HG03139 (cell line): ENCODE data around the gene PDE6B.
"Not testable (repeated sequence)": the region's sequence is repeated elsewhere in the genome, so short reads cannot be mapped to it uniquely, and the experiment has no call there.

Experiments
- ATAC-seq: cut with Tn5 transposase; IDR thresholded peaks from one replicate; pipeline ENCODE4 v1.9.1; 2021; ENCODE audit not compliant: unreplicated experiment

Gene PDE6B

DNA sequence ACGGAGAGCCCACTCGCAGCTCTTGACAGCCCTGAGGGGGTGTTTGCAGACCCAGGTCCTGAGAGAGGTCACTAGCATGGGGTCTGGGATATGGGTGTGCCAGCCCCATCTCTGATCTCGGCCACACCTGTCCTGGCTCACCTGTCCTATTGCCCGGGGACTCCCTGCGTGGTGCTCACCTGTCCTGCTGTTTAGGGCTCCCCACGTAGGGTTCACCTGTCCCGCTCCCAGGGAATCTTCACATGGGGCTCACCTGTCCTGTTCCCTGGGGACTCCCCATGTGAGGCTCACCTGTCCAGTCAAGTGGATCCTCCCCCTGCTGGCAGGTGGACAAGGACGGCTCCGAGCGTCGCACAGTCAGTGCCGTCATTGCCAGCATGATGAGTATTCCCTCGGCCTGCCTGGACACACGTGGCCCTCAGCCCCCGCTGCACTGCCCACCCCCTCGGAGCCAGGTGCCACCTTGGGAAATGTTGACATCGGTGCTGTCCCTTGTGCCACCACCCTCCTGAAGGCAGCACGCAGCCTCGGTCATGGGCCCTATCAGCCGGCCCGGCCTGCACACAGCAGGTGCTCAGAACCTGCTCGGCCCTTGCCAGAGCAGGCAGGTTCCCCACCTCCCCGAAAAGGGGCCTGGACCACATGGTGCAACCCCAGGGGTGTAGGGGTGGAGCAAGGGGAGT is 57.3 kb downstream of the PDE6B start:
- ATAC-seq, result no peak

DNA sequence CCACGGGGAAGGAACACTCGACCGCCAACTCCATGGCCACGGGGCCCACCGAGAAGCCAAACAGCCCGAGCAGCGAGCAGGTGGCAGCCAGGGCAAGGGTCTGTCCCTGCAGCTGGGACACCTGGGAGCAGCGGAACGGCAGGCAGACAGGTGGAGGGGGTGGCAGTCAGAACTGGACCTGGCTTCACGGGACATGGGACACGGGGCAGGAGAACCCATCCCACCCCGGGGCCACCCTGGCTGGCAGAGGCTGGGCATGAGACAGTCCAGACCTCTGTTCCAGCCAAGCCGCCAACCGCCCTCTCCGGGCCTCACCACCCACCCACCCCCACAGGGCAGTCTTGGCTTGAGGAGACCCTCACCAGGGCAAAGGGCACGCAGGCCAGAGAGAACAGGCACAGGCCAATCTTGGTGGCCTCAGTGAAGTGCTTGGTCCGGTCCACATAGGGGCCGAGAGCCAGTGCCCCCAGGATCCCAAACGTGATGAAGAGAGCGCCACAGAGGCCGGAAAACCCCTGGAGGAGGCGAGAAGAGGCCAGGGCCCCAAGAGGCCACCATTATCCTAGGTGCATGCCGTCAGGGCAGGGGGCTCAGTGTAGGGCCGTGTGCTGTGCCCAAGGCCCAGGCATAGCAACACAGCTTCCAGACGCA is 58.0 kb downstream of the PDE6B start:
- ATAC-seq, result no peak

DNA sequence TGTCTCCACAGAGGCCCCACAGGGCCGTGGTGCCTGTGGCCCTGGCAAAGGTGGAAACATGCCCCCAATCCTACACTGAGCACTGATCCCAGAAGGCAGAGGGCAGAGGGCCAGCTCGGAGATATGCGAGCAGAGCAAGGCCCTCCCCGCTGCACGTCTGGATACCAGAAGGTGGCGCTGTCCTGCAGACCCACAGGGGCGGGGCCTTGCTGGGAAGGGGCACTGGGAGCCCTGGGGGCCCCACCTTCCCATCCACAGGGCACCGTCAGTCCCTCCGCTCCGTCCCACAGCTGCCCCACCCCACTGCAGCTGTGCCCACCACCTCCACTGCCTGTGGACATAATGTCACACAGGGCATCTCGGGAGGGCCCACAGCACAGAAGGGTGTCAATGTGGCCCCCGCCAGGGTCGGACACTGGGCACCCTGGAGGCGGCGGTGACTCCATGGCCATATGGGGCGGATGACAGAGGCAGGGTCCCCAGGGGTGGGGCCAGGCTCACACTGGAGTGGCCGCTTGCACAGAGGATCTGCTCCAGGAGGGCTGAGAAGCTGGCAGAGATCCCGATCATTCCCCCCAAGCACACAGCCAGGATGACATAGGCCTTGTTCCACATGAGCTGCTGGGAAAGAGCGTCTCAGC is 58.7 kb downstream of the PDE6B start:
- ATAC-seq, result no peak

DNA sequence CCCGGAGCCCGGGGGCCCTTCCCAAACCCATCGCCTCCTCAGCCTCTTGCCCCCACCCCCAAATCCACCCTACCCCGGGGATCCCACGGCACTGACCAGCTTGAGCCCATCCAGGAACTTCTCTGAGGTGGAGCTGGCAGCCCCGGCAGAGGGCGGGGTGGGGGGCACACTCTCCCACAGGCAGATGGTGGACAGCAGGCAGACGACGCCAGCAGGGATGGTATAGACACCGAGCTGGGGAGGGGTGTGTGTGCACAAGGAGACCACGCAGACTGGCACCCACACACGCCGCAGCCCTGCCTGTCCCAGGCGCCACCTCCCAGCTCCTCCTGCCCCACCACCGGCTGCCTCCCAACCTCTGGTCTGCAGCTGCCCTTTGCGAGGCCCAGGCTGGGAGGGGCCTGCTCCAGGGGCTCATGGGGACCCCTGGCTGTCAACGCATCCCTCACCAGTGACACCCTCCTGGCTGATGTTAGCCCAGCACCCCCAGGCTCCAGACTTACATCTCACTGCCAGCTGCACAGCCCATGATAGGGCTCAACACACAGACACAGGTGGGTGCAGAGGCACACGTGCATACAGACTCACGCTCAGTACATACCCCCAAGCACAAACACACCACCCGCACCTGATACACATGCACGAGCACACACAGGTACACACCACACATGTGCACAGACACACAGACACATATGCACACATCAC is 59.4 kb downstream of the PDE6B start:
- ATAC-seq, result no peak

DNA sequence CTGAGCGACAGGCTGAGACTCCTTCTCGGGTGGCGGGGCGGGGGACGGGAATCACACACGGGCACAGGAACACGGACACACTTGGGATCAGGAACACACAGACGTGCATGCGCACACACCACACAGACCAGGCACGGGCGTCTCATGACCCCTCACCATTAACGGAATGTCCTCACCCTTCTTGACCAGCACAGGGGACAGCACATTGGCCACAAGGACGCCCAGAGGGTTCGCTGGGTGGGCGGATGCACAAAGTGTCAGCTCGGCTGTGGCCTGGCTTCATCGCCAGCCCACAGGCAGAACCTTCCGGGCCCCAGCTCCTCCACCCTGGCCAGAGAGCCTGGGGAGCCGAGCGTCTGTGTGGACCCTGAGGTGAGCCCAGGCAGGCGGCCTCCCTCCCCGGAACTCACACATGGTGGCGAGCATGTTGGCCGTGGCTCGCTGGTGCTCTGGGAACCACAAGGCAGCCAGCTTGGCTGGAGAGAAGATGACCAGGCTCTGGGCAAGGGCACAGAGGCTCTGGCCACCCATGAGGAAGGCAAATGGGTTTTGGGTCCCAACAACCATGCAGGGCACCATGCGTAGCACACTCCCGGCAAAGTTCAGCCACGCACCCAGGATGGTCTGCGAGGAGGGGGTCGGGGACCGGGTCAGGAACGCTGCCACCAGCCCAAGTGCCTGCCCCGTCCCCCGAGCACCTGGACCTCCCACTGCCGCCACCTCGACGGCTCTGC is 60.5 kb downstream of the PDE6B start:
- ATAC-seq, result no peak

DNA sequence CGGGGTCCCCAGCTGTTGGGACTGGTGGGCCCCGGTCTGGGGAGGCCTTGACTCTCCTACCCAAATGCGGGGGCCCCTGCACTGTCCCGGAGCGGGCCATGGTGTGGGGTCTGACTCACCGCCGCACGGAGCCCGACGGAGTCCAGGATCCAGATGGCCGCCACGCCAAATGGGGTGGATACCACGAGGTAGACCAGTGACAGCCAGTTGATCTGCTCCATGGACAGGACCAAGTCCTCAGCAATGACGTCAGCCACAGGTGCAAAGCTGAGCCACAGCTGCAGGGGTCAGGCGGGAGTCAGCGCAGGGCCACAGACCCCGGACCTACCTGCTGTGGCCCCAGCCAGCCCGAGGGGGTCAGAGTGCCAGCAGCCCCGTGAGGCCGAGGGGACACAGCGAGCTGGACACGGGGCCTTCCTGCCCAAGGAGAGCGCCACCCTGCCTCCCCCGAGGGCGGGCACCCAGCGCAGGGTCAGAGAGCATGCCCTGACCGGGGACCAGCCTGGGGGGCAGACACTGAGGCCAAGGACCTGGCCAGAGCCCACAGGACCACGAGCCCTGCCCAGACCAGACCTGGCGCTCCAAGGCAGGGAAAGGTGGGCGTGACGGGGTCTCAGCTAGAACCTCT is 61.2 kb downstream of the PDE6B start:
- ATAC-seq, result no peak

DNA sequence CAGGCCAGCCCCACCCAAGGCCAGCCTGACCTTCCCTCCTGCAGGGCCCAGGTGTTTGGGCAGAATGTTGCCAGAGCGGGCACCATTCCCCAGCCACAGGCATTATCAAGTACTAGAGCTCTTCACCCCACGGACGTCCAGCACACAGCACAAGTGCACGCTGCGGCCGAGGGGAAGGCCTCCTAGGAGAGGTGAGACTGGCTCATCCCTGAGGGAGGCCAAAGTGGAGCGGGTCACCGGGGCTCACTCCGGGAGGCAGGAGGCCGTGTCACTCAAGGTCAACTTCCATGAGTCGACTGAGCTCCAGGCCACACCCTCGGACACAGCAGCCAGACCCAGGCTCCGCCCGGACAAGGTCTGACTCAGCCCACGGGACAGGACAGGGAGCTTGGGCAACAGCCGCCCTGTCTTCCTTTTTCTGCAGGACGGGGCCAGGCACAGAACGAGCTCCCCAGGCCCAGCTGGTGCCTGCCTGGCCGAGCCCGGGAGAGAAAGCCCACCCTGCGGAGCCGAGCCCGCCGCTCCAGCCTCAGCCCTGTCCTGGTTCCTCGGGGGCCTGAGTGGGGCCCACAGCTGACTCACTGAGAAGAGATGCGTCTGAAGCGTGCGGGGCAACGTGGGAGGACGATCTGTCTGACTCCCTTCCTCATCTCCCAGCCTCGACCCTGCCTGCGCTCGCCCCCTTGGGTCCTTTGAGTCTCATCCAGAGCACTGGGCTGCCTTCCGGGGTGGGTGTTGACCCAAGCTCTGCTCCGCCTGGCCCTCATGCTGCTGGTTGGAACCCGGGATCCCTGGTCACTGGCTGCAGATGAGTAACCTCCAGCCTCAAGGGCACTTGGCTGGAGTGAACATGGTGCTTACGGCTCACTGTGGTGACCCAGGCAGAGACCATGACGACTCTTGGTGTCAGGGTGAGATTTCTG is 61.9 kb downstream of the PDE6B start:
- no peak for ATAC-seq

DNA sequence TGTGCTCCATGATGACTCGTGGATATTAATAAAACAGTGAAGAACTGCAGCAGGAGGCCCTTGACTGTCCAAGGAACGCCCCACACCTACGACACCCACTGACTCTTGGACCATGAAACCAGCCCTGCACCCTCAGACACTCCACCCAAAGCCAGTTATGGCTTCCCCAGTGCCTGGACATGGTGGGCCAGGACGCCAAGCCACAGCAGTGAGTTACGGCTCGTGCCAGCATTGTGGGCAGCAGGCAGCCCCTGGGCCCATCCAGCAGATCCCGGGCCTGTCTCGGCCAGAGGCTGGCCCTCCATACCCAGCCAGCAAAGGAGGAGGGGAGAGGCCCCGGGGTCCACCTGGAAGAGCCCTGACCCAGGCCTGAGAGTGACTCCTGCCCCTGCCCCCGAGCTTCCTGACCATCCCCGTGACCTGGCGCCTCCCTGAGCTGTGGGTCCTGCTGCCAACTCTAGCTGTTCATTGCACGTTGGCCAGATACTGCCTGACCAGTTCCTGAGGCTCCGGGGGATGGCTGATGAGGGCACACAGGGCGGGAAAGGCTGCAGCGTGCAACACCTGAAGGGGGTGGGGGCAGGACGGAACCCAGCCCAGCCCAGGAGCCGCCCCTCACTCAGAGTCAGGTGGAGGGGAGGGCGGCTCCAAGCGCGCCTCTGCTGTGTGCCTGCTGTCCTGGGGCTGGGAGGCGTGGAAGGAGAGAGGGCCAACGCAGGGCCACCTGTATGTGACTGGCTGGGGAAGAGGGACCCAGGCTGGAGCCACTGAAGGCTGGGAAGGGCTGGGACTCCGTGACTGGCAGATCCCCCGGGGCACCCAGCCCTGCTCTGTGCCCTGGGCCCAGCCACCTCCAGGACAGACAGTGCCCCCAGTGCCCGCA is 62.8 kb downstream of the PDE6B start:
- no peak for ATAC-seq

DNA sequence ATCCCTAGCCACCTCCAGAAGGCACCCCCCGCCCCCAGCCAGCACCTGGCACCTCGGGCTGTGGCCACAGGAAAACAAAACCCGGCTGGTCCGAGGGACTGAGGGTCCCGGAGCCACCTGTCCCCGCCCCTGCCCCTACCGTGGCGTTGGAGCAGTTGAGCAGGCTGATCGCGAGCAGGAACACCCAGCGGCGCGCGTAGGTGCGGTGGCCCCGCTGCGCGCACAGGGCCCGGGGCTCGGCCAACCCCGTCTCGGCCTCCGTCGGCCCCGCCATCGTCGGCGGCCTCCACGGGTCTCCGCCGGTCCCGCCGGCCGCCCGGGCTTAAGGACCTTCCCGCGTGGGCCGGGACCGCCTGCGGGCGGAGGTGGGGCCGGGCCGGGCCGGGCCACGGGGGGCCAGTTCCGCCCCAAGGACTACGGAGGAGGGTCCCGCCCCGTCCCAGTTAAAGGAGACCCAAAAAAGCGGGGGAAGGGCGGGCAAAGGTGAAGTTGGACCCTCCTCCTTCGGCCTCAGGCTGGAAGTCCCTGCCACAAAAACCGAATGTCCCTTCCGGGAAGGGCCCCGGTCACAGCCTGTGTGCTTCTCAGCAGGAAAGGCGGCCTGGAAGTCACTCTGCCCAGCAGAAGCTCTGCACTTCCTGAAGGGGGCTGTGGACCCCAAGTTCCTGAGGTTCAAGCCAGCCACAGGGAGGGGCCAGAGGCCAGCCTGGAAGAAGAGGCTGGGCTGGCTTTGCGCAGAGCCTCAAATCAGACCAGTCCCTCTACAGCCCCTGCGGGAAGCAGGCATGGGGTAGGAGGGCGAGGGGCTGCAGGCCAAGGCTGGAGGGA is 63.7 kb downstream of the PDE6B start, which contains the start of gene SLC49A3:
Gene SLC49A3 (minus strand): TSS at position 298 of the 828 bp plus-strand sequence. CDS start 24 bp downstream, at position 274.
- ATAC-seq, result no peak

DNA sequence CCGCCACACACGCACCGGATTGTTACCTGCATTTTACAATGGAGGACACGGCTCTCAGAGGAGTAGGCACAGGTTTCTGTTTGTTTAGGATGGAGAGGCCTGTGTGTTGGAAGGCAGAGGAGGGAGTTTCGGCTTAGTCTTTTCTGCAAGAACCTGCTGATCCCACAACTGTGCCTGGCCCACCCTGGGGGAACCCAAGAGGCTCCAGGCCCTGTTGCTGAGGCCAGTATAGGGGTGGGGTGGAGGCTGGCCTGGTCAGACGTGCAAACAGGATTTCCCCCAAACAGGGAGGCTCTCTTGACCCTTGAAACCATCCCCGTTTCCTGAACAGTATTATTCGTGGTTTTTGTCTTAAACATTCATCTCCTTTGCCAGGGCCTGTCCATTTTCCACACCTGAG is 64.3 kb downstream of the PDE6B start:
- no peak for ATAC-seq

DNA sequence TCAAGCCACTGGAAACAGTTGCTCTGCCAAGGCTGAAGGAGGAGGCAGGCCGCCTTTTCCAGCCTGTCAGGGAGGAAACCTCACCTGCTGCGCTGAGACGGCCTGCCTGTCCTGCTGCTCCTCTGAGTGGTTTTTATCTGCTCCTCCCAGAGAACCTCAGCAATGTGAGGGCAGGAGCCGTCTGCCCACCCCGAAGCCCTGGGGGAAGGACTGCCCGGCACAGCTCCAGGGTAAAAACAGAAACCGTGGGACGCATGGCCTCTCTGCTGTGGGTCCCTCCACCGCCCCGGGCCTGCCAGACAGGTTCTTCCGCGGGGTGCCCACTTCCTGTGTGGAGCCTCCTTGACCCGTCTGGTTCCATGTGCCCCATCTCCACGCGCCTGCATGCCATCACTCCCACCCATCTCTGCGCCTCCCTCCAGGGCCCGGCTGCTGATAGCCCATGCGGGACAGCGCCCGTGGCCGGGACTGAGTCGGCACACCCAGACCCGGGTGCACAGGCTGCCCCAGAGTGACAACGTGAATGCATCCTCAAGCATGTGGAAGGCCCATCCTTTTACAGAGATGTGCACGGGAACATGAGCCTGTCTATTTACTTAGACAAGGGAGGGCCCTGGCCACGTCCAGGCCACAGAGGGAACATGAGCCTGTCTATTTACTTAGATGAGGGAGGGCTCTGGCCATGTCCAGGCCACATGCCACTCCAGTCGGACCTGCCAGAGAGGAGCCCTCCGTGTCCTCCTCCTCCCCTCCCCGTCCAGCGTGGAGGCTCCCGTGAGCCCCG is 67.6 kb downstream of the PDE6B start:
- ATAC-seq, result no peak

DNA sequence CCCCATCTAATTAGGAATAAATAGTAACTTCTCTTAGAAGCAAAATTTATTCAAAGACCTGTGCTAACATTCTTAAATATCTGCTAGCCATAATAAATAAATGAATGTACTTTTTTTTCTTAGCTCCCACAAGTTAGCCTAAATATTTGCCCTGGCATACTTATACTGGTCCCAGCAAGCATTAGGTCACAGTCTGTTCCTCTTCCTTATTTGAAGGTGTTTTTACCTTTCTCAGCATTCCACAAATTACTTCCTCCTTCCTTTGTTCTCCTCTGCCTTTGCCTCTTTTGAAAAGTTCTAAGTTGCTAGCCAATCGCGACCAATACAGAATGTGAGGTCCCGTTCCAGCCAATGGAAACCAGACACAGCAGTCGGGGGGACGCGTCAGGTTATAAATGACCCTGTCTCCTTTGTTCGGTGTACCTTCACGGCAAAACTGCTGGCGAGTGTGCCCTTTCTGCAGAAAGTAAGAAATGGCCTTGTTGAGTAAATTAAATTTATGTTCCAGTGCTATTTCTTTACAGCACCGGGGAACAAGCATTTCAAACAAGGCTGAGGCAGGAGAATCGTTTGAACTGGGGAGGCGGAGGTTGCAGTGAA is 69.1 kb downstream of the PDE6B start:
- not testable (repeated sequence) for ATAC-seq

DNA sequence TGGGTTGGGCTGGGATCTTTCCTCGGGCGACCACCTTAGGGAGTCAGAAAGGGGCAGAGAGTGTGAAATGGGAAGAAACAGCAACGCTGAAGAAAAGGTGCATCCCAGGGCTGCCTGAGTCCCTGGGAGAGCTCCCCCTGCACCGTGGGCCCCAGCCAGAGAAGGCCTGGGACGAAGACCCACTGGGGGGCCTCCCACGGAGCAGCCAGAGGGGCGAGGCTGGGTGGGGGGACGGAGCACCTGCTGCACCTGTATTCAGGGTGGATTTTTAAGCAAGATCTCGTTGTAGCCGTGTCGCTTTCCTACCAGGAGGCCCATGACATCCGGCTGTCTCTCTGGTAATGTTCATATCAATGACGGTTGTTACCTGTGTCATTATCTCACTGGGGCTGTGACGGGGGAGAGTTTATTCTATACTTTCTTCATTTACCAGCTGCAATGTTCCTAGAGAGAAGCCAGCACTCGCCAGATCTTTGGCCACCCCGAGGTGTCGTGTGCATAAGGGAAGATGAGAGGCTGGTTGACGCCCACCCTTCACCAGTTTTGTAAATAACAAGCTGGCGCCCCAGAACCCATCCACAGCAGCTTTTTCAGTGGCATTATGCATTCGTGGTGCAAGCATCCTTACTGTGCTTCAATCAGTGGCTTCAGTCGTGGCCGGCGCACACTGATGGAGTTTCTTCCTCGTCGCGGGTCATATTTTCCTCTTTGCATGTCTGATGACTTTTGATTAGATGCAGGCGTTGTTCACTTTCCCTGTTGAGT is 74.6 kb downstream of the PDE6B start:
- no peak for ATAC-seq

DNA sequence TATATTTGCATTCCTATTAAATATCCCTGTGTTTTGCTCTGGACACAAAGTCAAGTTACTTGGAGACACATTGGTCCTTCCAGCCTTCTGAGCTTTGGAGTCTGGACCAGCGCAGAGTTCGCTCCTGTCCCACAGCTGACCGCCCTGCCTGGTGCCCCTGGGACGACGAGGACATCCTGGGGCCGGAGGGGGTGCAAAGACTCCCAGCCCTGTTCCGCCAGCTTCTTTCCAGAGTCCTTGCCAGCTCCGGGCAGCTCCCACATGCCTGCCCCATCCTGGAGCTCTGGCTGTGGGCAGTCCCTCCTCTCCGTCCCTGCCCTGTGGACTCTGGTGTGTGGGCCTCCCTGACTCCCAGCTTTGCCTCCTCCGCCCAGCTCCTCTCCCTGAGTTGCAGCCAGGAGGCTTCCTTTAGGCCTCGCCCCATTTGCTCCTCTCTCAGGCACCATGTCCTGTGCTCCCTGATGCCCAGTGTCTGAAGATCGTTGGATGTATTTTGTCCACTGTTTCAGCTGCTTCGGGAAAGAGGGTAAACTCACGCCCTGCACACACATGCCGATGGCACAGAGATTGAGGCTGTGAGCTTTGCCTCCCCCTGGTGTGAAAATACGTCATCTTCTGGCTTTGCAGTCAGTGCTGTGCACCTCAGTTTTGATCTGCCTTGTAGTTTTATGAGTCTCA is 75.4 kb downstream of the PDE6B start:
- no peak for ATAC-seq

DNA sequence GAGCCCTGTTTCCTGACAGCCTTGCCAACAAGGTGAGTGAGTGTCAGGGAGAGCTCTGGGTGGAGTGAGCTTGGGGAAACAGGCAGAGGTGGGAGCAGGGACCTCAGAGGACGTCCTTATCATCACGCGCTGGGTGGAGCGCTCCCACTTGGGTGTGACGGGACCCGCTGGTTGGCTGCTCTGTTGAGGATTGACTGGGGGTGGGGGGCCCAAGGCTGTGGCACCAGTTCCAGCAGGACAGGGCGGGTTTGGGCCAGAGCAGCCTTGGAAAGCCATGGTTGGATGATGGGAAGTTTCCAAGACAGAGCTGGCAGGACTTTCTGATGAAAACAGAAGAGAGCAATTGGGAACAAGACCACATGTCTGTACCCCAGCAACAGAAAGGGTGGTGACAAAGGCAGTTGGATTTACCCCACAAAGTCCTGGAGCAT is 77.3 kb downstream of the PDE6B start:
- no peak for ATAC-seq
